Right lobe of liver (tissue), 6 donors: ENCODE measurements around the gene PDCL3. TPM values are rescaled to one million over a fixed set of nuclear protein-coding genes. Genes with fewer than 3 reads are reported as not detected.

Experiments used
- ATAC-seq, 4 donors: fragments of 200-7000 bp; cut with Tn5 transposase; one replicate each; pipeline ENCODE4 v1.9.1; 2020; ENCODE audit warnings: mild to moderate bottlenecking in 4 of 4, moderate library complexity in 4 of 4
- DNase-seq, 3 donors: peaks; one replicate each; pipeline ENCODE4 v3.0.0-alpha.2; 2020
- H3K27ac ChIP-seq, 3 donors: fragments of 200-600 bp; one replicate each; pipeline ENCODE4 v1.8.0; 2022
- H3K27me3 ChIP-seq, 2 donors: fragments of 200-600 bp; one replicate each; pipeline ENCODE4 v1.8.0; 2022
- H3K36me3 ChIP-seq, 4 donors: fragments of 200-600 bp; sonication (generic) in 1 of 4; one replicate each; pipeline versions ENCODE4 v1.5.1 to v1.8.0; 2017 to 2022; ENCODE audit warnings: control low read depth in 1 of 4
- H3K4me1 ChIP-seq, 4 donors: fragments of 200-600 bp; sonication (generic) in 1 of 4; one replicate each; pipeline versions ENCODE4 v1.5.1 to v1.8.0; 2017 to 2022; ENCODE audit warnings: control low read depth in 1 of 4
- H3K4me3 ChIP-seq, 3 donors: fragments of 200-600 bp; one replicate each; pipeline ENCODE4 v1.8.0; 2022
- H3K9me3 ChIP-seq, 4 donors: fragments of 200-600 bp; sonication (generic) in 1 of 4; one replicate each; pipeline versions ENCODE4 v1.5.1 to v1.8.0; 2017 to 2022; ENCODE audit warnings: control low read depth in 1 of 4
- CTCF ChIP-seq, 4 donors: fragments of 200-600 bp in 3 of 4; fragments of 450-650 bp in 1 of 4; IDR thresholded peaks; one replicate each; pipeline versions ENCODE4 v1.5.1 to v1.8.0; 2016 to 2022; ENCODE audit warnings: antibody characterized with exemption in 4 of 4, mild to moderate bottlenecking in 2 of 4
- POLR2A ChIP-seq: fragments of 450-650 bp; IDR thresholded peaks from one replicate; pipeline ENCODE4 v1.6.1; 2017; ENCODE audit warnings: antibody characterized with exemption, mild to moderate bottlenecking
- WGBS: methylation state at CpG from one replicate; pipeline ENCODE4 v1.1.6; 2018; ENCODE audit warnings: low coverage, low lambda C conversion rate; ENCODE audit not compliant: insufficient coverage; ENCODE audit errors: missing lambda C conversion rate; 5-methylcytosine and 5-hydroxymethylcytosine counted together
- intact Hi-C, 2 donors: fragments of 100-400 bp; cut with DNase I; formaldehyde crosslinking; loops; one replicate each; pipeline versions ENCODE4 v1.11.2 to v1.14.1; 2022
- total RNA-seq, 6 experiments: library from RNA; depleted of rRNA in 2 of 6; stranded (reverse); fragments of >200 nt in 2 of 6; fragmentation: NEBNext Ultra II Directional in 3 of 6; extraction: Animal tissue kit (Norgen Biotek cat#: 25700) in 3 of 6; gene quantifications; one replicate each; pipeline versions ENCODE4 v1.1.0 to v1.2.4, GENCODE V29; 2016 to 2023
- donor health status: DM: no; HTN: yes; CAD: no.
- donor health status: DM: no; HTN: no; CAD: no.
- donor health status: DM: no; HTN: no; CAD: no.
- donor health status: DM: no; HTN: yes; CAD: no.
- donor health status: DM: no; HTN: yes; CAD: no.

Gene PDCL3
- total RNA-seq, 6 experiments from 2014 or later, result 5.2 to 8.4 (median 7.0) TPM

- WGBS, result 30% methylated on average over 4 of the region's 5 CpGs
- Histone ChIP-seq H3K4me3 (no peak overlapping the region), H3K27me3 (no peaks in the 10 kb centered on the region), H3K4me1 (no peaks in the 10 kb centered on the region), H3K36me3 (no peaks in the 10 kb centered on the region), H3K9me3 (no peaks in the 10 kb centered on the region), H3K27ac (no peak overlapping the region)
- intact Hi-C loops, result loop anchor here in 1 of 2 donors (5.0 kb wide), 1 partner anchor 381 kb away; no protein-coding TSS in a partner anchor
- ATAC-seq (peak in 2 of 4 donors; percentile 11 to 14), DNase-seq (no peak)
- no peak for TF ChIP-seq POLR2A
- no peak for TF ChIP-seq CTCF (IDR thresholded peaks at IDR 0.05)
Measured at GRCh38 chr2:100606332-100606725, 43.5 kb downstream of the PDCL3 start.

DNA sequence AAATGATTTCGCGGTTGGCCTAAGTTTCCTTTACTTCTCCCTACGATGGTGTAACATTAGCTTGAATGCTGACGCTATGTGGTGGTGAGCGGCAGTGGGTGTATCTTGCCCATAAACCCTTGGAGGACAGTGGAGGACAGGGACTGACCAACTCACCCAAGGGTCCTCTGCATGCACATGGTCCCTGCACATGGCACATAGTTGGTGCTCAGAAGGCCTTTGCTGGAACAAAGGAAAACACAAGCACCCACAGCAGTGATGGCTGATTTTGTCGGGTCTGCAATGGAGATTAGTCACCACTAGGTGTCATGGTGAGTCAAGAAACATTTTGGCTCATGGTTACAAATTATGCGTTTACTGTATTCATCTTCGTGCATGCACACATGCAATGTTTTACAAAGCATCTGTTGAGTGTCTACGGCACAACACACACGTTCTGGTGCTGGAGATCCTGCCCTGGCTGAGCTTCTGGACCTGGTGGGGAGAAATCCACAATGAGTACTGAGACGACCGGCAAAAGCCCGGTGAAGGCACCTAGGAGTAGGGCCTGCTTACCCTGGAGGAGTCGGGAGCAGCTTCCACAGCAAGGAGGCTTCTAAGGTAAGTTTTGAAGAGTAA, 44.0 kb downstream of the PDCL3 start:
- no peaks in the 10 kb centered on the region for H3K9me3 ChIP-seq
- no peaks in the 10 kb centered on the region for H3K27me3 ChIP-seq
- TF ChIP-seq POLR2A (no peak), CTCF (IDR thresholded peaks at IDR 0.05) (peak; percentile 76 to 81 (median 79))
- intact Hi-C loops, result loop anchor here in 1 of 2 donors (5.0 kb wide), 1 partner anchor 380 kb away; no protein-coding TSS in a partner anchor
- no peak for DNase-seq
- no peaks in the 10 kb centered on the region for H3K4me1 ChIP-seq
- no peak overlapping the region for H3K4me3 ChIP-seq
- WGBS, result 17% methylated on average over 7 of the region's 14 CpGs
- ATAC-seq, result peak; percentile 68 to 82 (median 80)
- H3K36me3 ChIP-seq, result no peaks in the 10 kb centered on the region
- H3K27ac ChIP-seq, result no peak overlapping the region

DNA sequence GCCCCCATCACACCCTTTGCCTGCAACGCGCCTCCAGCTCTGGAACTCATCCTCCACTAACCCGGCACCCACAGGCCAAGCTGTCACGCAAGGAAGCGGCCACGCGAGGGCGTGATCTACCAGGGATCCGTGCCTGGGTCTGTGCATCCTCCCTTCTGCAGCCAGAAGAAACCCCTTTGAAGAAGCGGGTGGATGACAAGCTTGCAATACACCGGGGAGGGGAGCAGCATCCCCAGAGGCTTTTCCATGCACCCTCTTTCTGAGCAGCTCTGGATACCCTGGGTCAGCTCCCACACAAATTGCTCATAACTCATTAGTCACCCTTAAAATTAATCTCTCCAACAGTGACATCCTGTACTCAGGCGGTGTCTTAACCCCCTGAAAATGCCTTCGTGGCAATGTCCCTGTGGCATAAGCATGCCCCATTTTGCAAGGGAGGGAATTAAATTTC, 47.6 kb downstream of the PDCL3 start:
- TF ChIP-seq POLR2A (no peak), CTCF (IDR thresholded peaks at IDR 0.05) (peak; percentile 48 to 57 (median 56))
- peak; percentile 62 to 70 (median 68) for DNase-seq
- Histone ChIP-seq H3K9me3 (no peaks in the 10 kb centered on the region), H3K27me3 (no peaks in the 10 kb centered on the region), H3K36me3 (no peaks in the 10 kb centered on the region), H3K27ac (no peak overlapping the region), H3K4me3 (no peak overlapping the region), H3K4me1 (no peaks in the 10 kb centered on the region)
- intact Hi-C loops, result loop anchor here in 1 of 2 donors (10.0 kb wide), 1 partner anchor 374 kb away; no protein-coding TSS in a partner anchor
- ATAC-seq, result peak; percentile 79 to 89 (median 80)
- WGBS, result 30% methylated on average over 5 of the region's 13 CpGs

GRCh38 chr2:100611079-100612029, 48.6 kb downstream of the PDCL3 start:
- DNase-seq (peak in 1 of 3 donors; percentile 34), ATAC-seq (no peak)
- H3K9me3 ChIP-seq, result no peaks in the 10 kb centered on the region
- H3K27me3 ChIP-seq, result no peaks in the 10 kb centered on the region
- H3K27ac ChIP-seq, result no peak overlapping the region
- H3K4me3 ChIP-seq, result no peak overlapping the region
- TF ChIP-seq CTCF (IDR thresholded peaks at IDR 0.05), result no peak
- no peak for TF ChIP-seq POLR2A
- WGBS, result 92% methylated on average over 8 of the region's 24 CpGs
- intact Hi-C loops, result loop anchor here in 1 of 2 donors (10.0 kb wide), 1 partner anchor 373 kb away; no protein-coding TSS in a partner anchor
- H3K4me1 ChIP-seq, result no peaks in the 10 kb centered on the region
- no peaks in the 10 kb centered on the region for H3K36me3 ChIP-seq
